ENCODE data around the gene AP3S1.

Gene AP3S1

GRCh38 chr5:115840873-115841272 lies 862 bp upstream of the AP3S1 start:
- Histone ChIP-seq H3K27me3 (no peaks in the 10 kb centered on the region), H3K9me3 (no peaks in the 10 kb centered on the region), H3K36me3 (peaks cover 24% of the 10 kb centered on the region), H3K4me3 (ENCODE audit: low read depth in 1 of 2, low read length in 1 of 2) (peak overlapping the region; percentile 96 to 99), H3K27ac (peak overlapping the region; percentile 98), H3K4me1 (ENCODE audit: control insufficient read depth in 1 of 2, insufficient read depth in 1 of 2, low read depth in 1 of 2, low read length in 1 of 2) (peaks cover 62 to 64% of the 10 kb centered on the region in 2 experiments)
- TF ChIP-seq CTCF (IDR thresholded peaks at IDR 0.05), result no peak

GRCh38 chr5:115842089-115842935 lies 577 bp downstream of the AP3S1 start:
- H3K27ac ChIP-seq, result peak overlapping the region; percentile 98
- H3K4me3 ChIP-seq (ENCODE audit: low read depth in 1 of 2, low read length in 1 of 2), result peak overlapping the region; percentile 96 to 99
- no peaks in the 10 kb centered on the region for H3K27me3 ChIP-seq
- peaks cover 10% of the 10 kb centered on the region for H3K36me3 ChIP-seq
- H3K9me3 ChIP-seq, result no peaks in the 10 kb centered on the region
- TF ChIP-seq CTCF (IDR thresholded peaks at IDR 0.05), result no peak
- peaks cover 68 to 77% of the 10 kb centered on the region in 2 experiments for H3K4me1 ChIP-seq (ENCODE audit: control insufficient read depth in 1 of 2, insufficient read depth in 1 of 2, low read depth in 1 of 2, low read length in 1 of 2)

- H3K27ac ChIP-seq, result peak overlapping the region; percentile 98
- H3K4me1 ChIP-seq (ENCODE audit: control insufficient read depth in 1 of 2, insufficient read depth in 1 of 2, low read depth in 1 of 2, low read length in 1 of 2), result peaks cover 67 to 78% of the 10 kb centered on the region in 2 experiments
- peaks cover 3% of the 10 kb centered on the region for H3K36me3 ChIP-seq
- no peaks in the 10 kb centered on the region for H3K27me3 ChIP-seq
- H3K4me3 ChIP-seq (ENCODE audit: low read depth in 1 of 2, low read length in 1 of 2), result peak overlapping the region; percentile 96 to 99
- H3K9me3 ChIP-seq, result no peaks in the 10 kb centered on the region
- no peak for TF ChIP-seq CTCF (IDR thresholded peaks at IDR 0.05)
These were observed 1.2 kb downstream of the AP3S1 start for GRCh38 chr5:115842952-115843351.

- peak overlapping the region; percentile 98 for H3K27ac ChIP-seq
- H3K4me1 ChIP-seq (ENCODE audit: control insufficient read depth in 1 of 2, insufficient read depth in 1 of 2, low read depth in 1 of 2, low read length in 1 of 2), result peaks cover 63 to 73% of the 10 kb centered on the region in 2 experiments
- no peaks in the 10 kb centered on the region for H3K27me3 ChIP-seq
- no peaks in the 10 kb centered on the region for H3K9me3 ChIP-seq
- H3K4me3 ChIP-seq (ENCODE audit: low read depth in 1 of 2, low read length in 1 of 2), result peak overlapping the region; percentile 96 to 99
- no peak for TF ChIP-seq CTCF (IDR thresholded peaks at IDR 0.05)
- H3K36me3 ChIP-seq, result peaks cover 3% of the 10 kb centered on the region
These were observed 1.9 kb downstream of the AP3S1 start for GRCh38 chr5:115843444-115844130.

- Histone ChIP-seq H3K4me1 (ENCODE audit: control insufficient read depth in 1 of 2, insufficient read depth in 1 of 2, low read depth in 1 of 2, low read length in 1 of 2) (peaks cover 61 to 68% of the 10 kb centered on the region in 2 experiments), H3K36me3 (peaks cover 3% of the 10 kb centered on the region), H3K27me3 (no peaks in the 10 kb centered on the region), H3K9me3 (no peaks in the 10 kb centered on the region), H3K27ac (peak overlapping the region; percentile 98), H3K4me3 (ENCODE audit: low read depth in 1 of 2, low read length in 1 of 2) (no peak overlapping the region)
- TF ChIP-seq CTCF (IDR thresholded peaks at IDR 0.05), result no peak
These were observed 2.6 kb downstream of the AP3S1 start for GRCh38 chr5:115844321-115844817.
